Progenitor cell of endocrine pancreas (in vitro differentiated cells): ENCODE data around the gene ARL16. TPM values are rescaled to one million over a fixed set of nuclear protein-coding genes. Genes with fewer than 3 reads are reported as not detected.

Source experiments
- DNase-seq: peaks from one replicate; pipeline ENCODE4 v3.0.0; 2021; ENCODE audit warnings: low spot score; ENCODE audit not compliant: unreplicated experiment
- H3K27ac Mint-ChIP-seq: 2 replicates; pipeline ENCODE4 v1.8.0; 2021; ENCODE audit warnings: mild to moderate bottlenecking, moderate library complexity, mixed read lengths
- H3K27me3 Mint-ChIP-seq: 2 replicates; pipeline ENCODE4 v1.8.0; 2021; ENCODE audit warnings: mixed read lengths
- H3K36me3 Mint-ChIP-seq: 2 replicates; pipeline ENCODE4 v1.8.0; 2022; ENCODE audit warnings: mixed read lengths; ENCODE audit not compliant: insufficient read depth
- H3K4me1 Mint-ChIP-seq: 2 replicates; pipeline ENCODE4 v1.8.0; 2021; ENCODE audit warnings: low read depth, mixed read lengths
- H3K4me3 Mint-ChIP-seq: 2 replicates; pipeline ENCODE4 v1.8.0; 2021; ENCODE audit warnings: low read depth, mild to moderate bottlenecking, moderate library complexity, mixed read lengths
- H3K9me3 Mint-ChIP-seq: 2 replicates; pipeline ENCODE4 v1.8.0; 2021; ENCODE audit warnings: low read depth, mixed read lengths
- total RNA-seq: library from RNA; stranded (reverse); gene quantifications from 2 replicates; pipeline ENCODE4 v1.2.1, GENCODE V29; 2021
- TF ChIP-seq, protein P1 (sequence below): fragments of 200-600 bp; sonication (generic); IDR thresholded peaks from one replicate; pipeline ENCODE4 v1.5.0; 2021; ENCODE audit warnings: antibody characterized with exemption, mild to moderate bottlenecking; ENCODE audit not compliant: unreplicated experiment

ARL16 gene
- total RNA-seq, 1 donor from 2014 or later: 42.1 TPM

DNA sequence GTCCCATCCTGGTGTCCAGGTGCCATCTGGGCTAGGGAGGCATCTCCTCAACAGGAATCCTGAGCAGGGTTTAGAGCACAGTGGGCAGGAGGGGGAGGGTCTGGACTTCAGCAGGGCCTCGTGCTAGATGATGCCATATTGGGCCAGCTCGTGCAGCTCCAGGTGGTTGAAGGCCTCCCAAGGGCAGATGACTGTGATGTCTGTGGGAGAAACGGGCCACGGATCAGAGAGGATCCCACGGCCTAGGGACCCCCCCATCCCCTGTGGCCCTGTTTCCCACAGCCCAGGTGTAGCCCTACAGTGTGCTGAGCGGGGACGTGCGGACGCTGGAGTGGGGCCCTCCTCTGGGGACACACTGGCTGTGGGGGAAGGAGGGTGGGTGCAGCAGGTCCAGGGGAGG is 32.6 kb downstream of the ARL16 start:
- H3K4me1 Mint-ChIP-seq: peaks cover 4% of the 10 kb centered on the region
- no peaks in the 10 kb centered on the region for H3K36me3 Mint-ChIP-seq
- H3K9me3 Mint-ChIP-seq: no peaks in the 10 kb centered on the region
- peaks cover 13% of the 10 kb centered on the region for H3K27me3 Mint-ChIP-seq
- TF ChIP-seq, protein P1, sequence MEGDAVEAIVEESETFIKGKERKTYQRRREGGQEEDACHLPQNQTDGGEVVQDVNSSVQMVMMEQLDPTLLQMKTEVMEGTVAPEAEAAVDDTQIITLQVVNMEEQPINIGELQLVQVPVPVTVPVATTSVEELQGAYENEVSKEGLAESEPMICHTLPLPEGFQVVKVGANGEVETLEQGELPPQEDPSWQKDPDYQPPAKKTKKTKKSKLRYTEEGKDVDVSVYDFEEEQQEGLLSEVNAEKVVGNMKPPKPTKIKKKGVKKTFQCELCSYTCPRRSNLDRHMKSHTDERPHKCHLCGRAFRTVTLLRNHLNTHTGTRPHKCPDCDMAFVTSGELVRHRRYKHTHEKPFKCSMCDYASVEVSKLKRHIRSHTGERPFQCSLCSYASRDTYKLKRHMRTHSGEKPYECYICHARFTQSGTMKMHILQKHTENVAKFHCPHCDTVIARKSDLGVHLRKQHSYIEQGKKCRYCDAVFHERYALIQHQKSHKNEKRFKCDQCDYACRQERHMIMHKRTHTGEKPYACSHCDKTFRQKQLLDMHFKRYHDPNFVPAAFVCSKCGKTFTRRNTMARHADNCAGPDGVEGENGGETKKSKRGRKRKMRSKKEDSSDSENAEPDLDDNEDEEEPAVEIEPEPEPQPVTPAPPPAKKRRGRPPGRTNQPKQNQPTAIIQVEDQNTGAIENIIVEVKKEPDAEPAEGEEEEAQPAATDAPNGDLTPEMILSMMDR: no peak
- DNase-seq: no peak
- H3K27ac Mint-ChIP-seq: no peak overlapping the region
- no peak overlapping the region for H3K4me3 Mint-ChIP-seq

DNA sequence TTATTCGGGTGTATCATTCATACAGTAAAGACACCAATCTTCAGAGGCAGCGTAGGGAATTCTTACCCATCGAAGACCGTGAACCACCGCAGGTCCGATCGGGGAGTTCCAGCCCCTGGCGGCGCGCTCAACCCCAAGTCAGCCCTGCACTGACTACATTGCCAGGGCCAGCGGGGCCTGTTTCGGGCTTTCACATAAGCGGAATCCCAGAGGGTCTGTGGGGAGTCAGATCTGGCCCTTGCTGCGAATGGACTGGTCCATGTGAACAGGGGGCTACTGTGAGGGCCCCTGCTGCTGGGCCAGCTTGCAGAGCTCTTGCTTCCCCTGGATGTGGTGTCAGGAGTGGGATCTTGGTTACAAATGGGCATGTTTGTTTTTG is 34.9 kb downstream of the ARL16 start:
- Mint-ChIP-seq H3K9me3 (no peaks in the 10 kb centered on the region), H3K4me1 (peaks cover 4% of the 10 kb centered on the region), H3K36me3 (no peaks in the 10 kb centered on the region), H3K27ac (no peak overlapping the region), H3K4me3 (no peak overlapping the region), H3K27me3 (peaks cover 13% of the 10 kb centered on the region)
- TF ChIP-seq, protein P1: no peak
- no peak for DNase-seq

DNA sequence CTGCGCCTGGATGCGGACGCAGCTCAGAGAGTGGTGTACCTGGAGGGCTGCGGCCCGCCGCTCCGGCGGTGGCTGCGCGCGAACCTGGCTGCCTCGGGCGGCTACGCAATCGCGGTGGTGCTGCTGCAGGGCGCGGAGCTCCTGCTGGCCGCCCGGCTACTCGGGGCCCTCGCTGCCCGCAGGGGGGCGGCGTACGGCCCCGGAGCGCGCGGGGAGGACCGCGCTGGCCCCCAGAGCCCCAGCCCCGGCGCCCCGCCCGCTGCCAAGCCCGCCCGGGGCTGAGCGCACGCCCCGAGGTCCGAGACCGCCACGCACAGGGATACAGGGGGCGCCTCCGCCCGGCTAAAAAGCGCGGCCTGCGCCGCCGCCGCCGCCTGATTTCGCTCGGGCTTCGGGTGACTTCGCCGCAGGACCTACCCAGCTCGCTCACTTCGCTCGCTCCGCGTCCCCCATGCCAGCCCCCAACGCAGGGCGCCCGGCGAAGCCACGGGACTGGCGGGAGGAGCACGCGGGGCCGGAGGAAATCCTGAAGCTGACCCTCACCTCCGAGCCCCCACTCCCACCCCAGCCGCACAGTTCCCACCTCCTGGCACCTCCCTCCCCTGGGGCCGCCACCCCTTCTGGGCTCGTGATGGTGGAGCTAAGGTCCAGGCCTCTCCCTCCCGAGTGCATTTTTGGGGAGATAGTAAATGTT is 35.4 kb downstream of the ARL16 start:
- DNase-seq: no peak
- Mint-ChIP-seq H3K9me3 (no peaks in the 10 kb centered on the region), H3K27ac (no peak overlapping the region), H3K4me3 (no peak overlapping the region), H3K4me1 (peaks cover 1% of the 10 kb centered on the region), H3K27me3 (peaks cover 10% of the 10 kb centered on the region), H3K36me3 (no peaks in the 10 kb centered on the region)
- TF ChIP-seq, protein P1: no peak

DNA sequence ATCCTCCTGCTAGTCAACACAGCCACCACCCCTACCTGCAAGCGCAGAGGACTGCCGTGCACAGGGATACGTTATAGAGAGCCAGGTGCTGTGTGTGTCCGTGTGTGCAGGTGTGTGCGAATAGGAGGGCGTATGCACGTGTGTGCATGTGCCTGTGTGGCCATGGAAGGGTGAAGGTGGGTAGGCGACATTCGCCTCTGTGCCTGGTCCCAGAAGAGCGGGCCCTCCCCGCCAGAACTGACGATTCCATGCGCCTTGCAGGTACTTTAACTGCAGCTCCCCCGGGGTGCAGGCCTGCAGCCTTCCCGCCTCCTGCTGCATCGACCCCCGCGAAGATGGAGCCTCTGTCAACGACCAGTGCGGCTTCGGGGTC is 36.0 kb downstream of the ARL16 start:
- H3K27me3 Mint-ChIP-seq: peaks cover 10% of the 10 kb centered on the region
- no peak for DNase-seq
- TF ChIP-seq, protein P1: no peak
- H3K4me3 Mint-ChIP-seq: no peak overlapping the region
- peaks cover 1% of the 10 kb centered on the region for H3K4me1 Mint-ChIP-seq
- H3K9me3 Mint-ChIP-seq: no peaks in the 10 kb centered on the region
- H3K27ac Mint-ChIP-seq: no peak overlapping the region
- H3K36me3 Mint-ChIP-seq: no peaks in the 10 kb centered on the region

DNA sequence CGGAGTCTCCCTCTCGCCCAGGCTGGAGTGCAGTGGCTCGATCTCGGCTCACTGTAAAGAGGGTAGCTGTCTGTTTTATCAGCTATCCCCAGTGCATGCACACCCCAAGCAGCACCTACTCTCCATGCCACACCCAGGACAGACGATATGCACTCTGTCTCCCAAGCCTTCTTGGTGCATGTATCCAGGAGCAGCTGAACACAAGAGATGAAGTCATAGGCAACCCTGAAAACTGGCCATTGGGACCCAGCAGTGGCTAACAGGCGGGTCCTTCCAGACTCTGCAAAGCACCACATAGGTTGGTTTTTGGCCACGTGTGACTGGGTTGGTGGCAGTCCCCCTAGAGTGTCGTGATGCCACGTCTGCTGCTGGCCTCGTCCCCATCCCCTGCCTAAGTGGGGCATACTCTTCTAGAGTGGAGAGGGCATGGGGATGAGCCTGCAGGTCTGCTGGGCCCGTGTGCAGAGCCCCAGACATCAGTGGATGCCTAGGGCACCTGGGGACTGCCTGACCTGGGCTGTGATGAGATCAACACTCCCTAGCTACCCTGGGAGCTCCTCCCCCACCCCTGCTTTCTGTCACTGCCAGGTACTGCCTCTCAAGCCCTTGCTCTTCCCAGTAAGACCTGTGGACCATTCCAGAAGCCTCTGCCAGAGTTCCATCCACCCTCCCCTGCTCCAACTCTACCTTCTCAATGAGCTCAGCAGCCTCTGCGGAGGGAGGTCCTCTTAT is 36.6 kb downstream of the ARL16 start:
- Mint-ChIP-seq H3K27me3 (peaks cover 10% of the 10 kb centered on the region), H3K27ac (no peak overlapping the region), H3K36me3 (no peaks in the 10 kb centered on the region), H3K4me3 (no peak overlapping the region), H3K4me1 (peaks cover 1% of the 10 kb centered on the region), H3K9me3 (no peaks in the 10 kb centered on the region)
- no peak for DNase-seq
- TF ChIP-seq, protein P1: no peak
